Cardiac septum (tissue), 1 donor: ENCODE measurements around the gene HTR7. TPM values are rescaled to one million over a fixed set of nuclear protein-coding genes. Genes with fewer than 3 reads are reported as not detected.
"Not testable (repeated sequence)": the region's sequence is repeated elsewhere in the genome, so short reads cannot be mapped to it uniquely, and the experiment has no call there.

Experiments used
- DNase-seq: peaks from one replicate; pipeline ENCODE4 v3.0.0-alpha.2; 2020; ENCODE audit warnings: low spot score
- intact Hi-C: fragments of 100-400 bp; cut with DNase I; formaldehyde crosslinking; loops from one replicate; pipeline ENCODE4 v1.14.0; 2022
- long read RNA-seq: library from polyadenylated mRNA; unstranded; transcript quantifications from one replicate; pipeline ENCODE4 v2.0.0, GENCODE V29; 2021
- total RNA-seq: library from RNA; stranded (reverse); fragmentation: NEBNext Ultra II Directional; extraction: Animal tissue kit (Norgen Biotek cat#: 25700); gene quantifications from one replicate; pipeline ENCODE4 v1.2.1, GENCODE V29; 2021
- donor health status: DM: no; HTN: no; CAD: no.

HTR7 gene
- total RNA-seq = 0.16 TPM
- long read RNA-seq = 0 reads

- intact Hi-C loops = no loop called here
- peak; percentile 79 for DNase-seq
Measured at GRCh38 chr10:90857635-90858460, at the start of gene HTR7. HTR7 (minus strand) TSS chr10:90858039; CDS start chr10:90857671, 368 bp downstream.

DNA sequence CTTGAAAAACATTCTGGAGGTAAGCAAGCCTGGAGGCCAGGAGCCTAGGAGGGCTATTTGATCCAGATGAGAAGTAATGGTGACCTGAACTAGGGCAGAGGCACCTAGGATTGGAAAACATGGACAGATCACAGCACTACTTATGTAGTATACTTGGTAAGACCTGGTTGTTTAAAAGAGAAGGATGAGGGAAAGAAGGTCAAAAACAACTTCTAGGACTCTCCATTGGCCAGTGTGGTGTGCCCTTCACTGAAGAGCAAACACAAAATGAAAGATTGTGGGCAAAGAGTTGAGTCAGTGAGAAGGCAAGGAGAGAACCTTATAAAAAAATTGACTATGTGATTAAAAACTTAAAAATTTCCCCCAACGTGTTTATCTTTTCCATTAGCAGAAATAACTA is 48.8 kb upstream of the HTR7 start:
- DNase-seq = no peak
- intact Hi-C loops = no loop called here

DNA sequence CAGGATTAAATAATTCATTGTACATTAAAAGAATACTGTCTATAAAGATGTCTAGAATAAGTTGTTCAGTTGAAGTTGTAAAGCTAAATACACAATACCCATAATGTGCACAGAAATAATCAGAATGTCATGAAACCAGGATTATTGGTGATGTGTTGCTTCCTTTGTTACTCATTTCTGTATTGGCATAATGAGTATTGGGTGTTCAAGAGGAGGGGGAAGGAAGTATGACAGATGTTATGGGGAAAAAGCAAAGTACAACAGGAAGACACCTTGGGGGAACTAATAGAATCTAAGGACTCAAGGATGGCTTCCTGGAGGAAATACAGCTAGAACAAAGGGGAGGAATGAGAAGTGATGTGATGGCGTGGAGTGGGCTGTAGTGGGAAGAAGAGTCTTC is 48.1 kb upstream of the HTR7 start:
- intact Hi-C loops = no loop called here
- no peak for DNase-seq

DNA sequence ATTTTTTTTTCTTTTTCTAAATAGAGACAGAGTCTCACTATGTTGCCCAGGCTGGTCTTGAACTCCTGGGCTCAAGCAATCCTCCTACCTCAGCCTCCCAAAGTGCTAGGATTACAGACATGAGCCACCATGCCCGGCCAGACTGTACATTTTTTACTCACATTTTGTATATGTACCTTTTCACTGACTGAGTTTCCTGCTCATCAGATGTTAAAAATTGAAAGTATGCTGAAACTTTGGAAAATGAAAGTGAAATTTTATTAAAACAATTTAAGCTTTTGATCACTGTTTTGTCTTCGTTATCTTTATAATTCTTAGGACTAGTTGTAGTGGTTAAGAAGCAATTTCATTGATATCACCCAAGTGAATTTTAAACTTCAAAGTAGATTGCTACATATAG is 39.1 kb upstream of the HTR7 start:
- DNase-seq, intact Hi-C loops: not testable (repeated sequence)

- DNase-seq = no peak
- intact Hi-C loops = no loop called here
Measured at GRCh38 chr10:90893190-90893589, 35.4 kb upstream of the HTR7 start.

DNA sequence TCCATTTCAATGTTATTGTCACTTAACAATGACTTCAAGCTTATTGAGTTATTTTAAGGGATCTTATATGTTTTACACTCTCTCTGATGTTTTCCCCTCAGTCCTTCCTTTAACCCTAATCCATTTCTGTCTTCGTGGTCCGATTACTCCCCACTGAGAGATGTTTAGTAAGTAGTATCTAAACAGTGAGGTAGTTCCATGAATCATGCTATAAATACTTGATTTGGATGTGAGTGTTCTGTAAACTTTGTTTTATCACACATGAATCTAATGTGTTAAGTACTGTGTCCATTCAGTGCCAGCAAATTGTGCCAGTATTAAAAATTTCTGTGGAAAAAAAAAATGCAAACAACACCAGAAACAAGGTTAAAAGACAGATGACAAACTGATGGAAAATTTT is 32.5 kb upstream of the HTR7 start:
- DNase-seq = no peak
- intact Hi-C loops = no loop called here

DNA sequence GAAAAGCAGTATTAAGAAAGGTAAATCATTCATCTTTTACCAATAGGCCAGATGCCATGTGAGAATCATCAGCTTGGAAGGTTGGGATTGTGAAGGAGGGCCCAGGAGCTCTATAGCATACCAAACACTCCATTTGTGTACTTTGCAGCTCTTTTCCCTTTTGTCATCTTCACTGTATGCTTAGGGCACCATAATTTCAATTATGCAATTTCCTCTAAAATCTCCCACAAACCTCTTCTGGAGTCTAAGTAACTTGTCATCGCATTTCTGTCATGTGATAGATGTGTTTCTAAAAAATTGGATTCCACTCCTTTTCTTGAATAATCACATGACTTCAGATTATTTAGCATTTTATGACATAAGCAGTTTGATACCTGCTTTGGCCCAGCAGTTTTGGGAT is 31.8 kb upstream of the HTR7 start:
- intact Hi-C loops = no loop called here
- DNase-seq = no peak

DNA sequence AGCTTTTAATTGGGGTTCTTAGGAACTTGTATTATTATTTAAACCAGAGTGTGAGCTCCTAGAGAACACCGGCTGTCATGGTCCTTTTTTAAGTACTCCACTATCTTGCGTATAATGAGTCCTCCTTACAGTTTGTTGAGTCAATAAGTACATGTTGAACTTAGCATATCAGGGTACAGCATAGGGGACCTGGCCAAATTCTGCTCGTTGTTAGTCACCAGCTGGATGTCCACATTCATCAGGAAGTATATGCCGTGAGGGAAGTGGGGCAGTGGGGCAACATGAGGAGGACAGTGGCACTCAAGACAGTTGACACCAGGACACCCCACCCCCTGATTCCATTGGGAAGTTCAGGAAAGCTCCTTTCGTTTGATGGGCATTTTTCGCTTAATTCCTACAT is 30.5 kb upstream of the HTR7 start:
- DNase-seq = no peak
- intact Hi-C loops = no loop called here

DNA sequence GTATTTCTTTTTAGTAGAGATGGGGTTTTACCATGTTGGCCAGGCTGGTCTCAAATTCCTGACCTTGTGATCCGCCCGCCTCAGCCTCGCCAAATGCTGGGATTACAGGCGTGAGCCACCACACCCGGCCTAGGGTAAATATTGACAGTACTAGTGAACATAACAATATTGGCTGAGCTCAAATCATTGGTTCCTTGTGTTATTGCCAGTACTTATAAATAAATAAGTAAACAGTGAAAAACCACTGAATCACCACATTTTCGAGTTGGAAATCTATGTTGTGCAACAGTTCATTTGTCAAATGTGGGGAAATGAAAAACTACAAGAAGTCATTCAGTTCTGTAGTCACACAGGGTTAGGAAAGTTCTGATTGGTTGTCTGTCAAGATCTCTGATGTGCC is 29.7 kb upstream of the HTR7 start:
- DNase-seq = no peak
- intact Hi-C loops = no loop called here

DNA sequence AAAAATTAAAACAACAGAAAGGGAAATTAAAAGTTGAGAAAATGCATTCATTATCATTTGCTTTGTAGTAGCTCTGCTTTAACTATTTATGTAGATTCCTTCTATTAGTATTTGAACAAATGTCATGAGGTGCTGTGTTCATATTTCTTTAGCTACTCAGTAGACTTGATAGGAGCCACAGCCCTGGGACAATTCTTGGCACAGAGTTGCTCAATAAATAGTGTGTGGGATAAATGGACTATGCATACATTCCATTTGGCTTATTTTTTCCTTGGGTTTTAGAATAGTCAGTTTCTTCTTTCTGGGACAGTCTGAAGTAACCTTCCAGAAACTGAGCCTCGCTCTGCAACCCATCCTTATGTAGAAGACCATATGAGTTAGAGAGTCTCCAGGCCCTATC is 27.3 kb upstream of the HTR7 start:
- intact Hi-C loops = no loop called here
- no peak for DNase-seq

DNA sequence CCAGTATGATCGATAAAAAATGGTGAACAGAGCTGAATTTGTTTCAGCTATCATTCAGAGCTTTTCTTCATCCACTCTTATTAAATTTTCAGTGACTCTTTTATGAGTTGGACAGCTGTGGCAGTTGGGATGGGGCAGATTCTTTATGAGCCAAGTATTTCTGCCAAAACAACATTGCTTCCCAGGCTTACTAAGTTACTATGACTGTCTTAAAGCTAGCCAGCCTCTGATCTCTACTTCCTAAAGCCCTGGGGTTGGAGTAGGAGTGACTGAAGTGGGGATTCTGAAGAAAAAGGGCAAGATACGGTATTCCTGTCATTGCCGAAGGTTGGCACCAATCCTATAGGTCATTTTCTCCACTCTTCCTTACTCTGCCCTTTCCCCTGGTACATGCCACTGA is 26.6 kb upstream of the HTR7 start:
- intact Hi-C loops = no loop called here
- no peak for DNase-seq

DNA sequence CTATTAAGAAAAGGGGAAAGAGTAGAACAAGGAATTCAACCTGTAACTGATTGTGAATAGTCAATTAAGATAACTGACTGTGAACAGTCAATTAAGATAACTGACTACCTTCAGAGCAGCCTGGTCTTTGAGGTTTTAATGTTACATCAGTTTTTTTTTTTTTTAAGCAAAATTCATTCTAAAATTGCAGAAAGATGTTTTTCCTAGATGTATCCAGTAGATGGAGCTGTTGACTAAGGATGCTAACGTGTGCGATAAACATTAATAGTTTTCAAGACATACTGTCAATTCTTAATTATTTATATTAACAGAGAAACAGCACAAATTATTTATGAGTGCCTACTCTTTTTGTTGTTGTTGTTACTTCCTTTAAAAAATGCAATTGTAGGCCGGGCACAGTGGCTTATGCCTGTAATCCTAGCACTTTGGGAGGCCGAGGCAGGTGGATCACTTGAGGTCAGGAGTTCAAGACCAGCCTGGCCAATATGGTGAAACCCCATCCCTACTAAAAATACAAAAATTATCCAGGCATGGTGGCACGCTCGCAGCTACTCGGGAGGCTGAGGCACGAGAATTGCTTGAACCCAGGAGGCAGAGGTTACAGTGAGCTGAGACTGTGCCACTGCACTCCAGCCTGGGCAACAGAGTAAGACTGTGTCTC is 22.4 kb upstream of the HTR7 start:
- DNase-seq, intact Hi-C loops: not testable (repeated sequence)

- DNase-seq = no peak
- intact Hi-C loops = no loop called here
Measured at GRCh38 chr10:90879062-90879461, 21.2 kb upstream of the HTR7 start.

- intact Hi-C loops = no loop called here
Measured at GRCh38 chr10:90872648-90873020, 14.8 kb upstream of the HTR7 start.

DNA sequence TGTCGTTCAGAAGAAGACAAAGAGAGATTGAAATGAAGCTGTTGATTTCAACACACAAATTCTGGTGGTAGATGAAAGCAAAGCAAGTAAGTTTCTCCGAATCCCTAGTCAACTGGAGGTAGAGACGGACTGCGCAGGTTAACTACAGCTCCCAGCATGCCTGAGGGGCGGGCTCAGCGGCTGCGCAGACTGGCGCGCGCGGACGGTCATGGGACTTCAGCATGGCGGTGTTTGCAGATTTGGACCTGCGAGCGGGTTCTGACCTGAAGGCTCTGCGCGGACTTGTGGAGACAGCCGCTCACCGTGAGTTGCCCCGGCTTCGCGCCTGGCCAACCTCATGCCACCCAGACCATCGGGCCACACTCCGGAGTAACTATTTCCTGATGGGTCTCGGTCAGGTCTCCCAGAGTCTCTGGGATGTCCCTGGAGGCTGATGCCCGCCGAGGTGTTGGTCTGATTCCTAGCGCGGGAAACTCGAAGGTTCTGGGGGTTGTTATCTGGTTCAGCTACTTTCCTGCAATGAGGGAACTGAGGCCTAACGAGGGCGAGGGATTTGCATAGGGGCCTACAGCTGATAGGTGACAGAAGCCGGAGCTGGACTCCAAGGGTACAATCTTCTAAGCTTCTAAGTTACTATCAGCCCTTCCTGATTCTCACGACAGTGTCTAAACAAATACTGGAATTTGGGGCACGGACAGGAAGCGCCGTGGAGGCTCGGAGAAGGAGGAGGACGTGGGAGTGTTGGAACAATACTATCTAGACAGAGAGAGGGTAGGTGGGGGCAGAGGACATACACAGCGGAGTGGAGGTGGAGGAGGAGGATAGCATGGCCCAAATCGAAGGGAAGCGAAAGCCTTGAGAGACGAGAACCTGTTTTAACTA is 14.2 kb upstream of the HTR7 start, which contains the start of gene RPP30:
Gene RPP30, plus strand, starts transcription at position 209 of the 882 bp plus-strand sequence. Its CDS starts 13 bp downstream, at position 222.
- intact Hi-C loops = no loop called here
- DNase-seq = peak; percentile 95

More at GRCh38 chr10:90872648-90873020, 14.8 kb upstream of the HTR7 start:
- no peak for DNase-seq

- intact Hi-C loops = no loop called here
- no peak for DNase-seq
Measured at GRCh38 chr10:90871279-90871765, 13.5 kb upstream of the HTR7 start.

GRCh38 chr10:90866050-90866598 is 8.3 kb upstream of the HTR7 start:
- intact Hi-C loops = loop anchor here (10.0 kb wide), 1 partner anchor 1071 kb away; no protein-coding TSS in a partner anchor
- DNase-seq = no peak

DNA sequence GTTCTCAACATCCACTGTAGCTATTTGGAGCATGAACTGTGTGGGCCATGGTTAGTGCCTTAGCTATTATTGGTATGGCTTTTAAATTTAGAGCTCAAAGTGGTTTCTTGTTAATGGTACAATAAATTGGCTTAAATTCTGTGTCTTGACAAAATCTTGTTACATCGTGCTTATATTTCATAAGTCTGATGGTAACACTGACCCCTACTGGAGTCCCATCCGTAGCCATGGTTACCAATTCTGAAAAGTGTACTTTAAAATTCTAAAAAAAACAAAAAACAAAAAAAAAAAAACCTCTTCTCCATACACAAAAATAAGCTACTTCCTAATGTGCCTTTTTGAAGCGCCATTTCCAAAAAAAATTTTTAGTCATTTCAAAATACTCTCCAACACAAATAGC is 7.6 kb upstream of the HTR7 start:
- intact Hi-C loops = loop anchor here (10.0 kb wide), 1 partner anchor 1071 kb away; no protein-coding TSS in a partner anchor
- DNase-seq = no peak

- no peak for DNase-seq
- intact Hi-C loops = loop anchor here (5.0 to 10.0 kb wide), 2 partner anchors 111 to 1068 kb away; no protein-coding TSS in a partner anchor
Measured at GRCh38 chr10:90862908-90863514, 5.2 kb upstream of the HTR7 start.
